Upper lobe of left lung (tissue), 6 donors: ENCODE measurements around the gene IBA57. TPM values are rescaled to one million over a fixed set of nuclear protein-coding genes. Genes with fewer than 3 reads are reported as not detected.

Experiments used
- ATAC-seq, 2 donors: fragments of 200-7000 bp; cut with Tn5 transposase; one replicate each; pipeline ENCODE4 v1.9.1; 2022; ENCODE audit warnings: mild to moderate bottlenecking in 2 of 2, moderate library complexity in 2 of 2; ENCODE audit not compliant: low FRiP score in 2 of 2
- DNase-seq, 2 donors: peaks; one replicate each; pipeline ENCODE4 v3.0.0-alpha.2; 2019 to 2020
- H3K27ac ChIP-seq, 4 donors: fragments of 200-600 bp; sonication (generic); one replicate each; pipeline ENCODE4 v1.5.1; 2016 to 2019
- H3K27me3 ChIP-seq, 4 donors: fragments of 200-600 bp; sonication (generic); one replicate each; pipeline ENCODE4 v1.5.1; 2017 to 2019
- H3K36me3 ChIP-seq, 4 donors: fragments of 200-600 bp; sonication (generic); one replicate each; pipeline ENCODE4 v1.5.1; 2016 to 2019
- H3K4me1 ChIP-seq, 4 donors: fragments of 200-600 bp; sonication (generic); one replicate each; pipeline ENCODE4 v1.5.1; 2018 to 2019
- H3K4me3 ChIP-seq, 4 donors: fragments of 200-600 bp; sonication (generic); one replicate each; pipeline ENCODE4 v1.5.1; 2017 to 2019; ENCODE audit warnings: mild to moderate bottlenecking in 2 of 4, moderate library complexity in 1 of 4
- H3K9me3 ChIP-seq, 4 donors: fragments of 200-600 bp; sonication (generic); one replicate each; pipeline ENCODE4 v1.5.1; 2018 to 2019
- CTCF ChIP-seq, 6 experiments: fragments of 450-650 bp in 4 of 6; fragments of 200-600 bp in 2 of 6; sonication (generic) in 2 of 6; IDR thresholded peaks; one replicate each; pipeline ENCODE4 v1.5.1; 2016 to 2019; ENCODE audit warnings: antibody characterized with exemption in 6 of 6
- EP300 ChIP-seq, 4 donors: sonication (generic); formaldehyde crosslinking; IDR thresholded peaks; one replicate each; pipeline ENCODE4 v1.5.1; 2017; ENCODE audit warnings: antibody characterized with exemption in 4 of 4, control low read depth in 2 of 4
- POLR2A ChIP-seq, 4 donors: fragments of 450-650 bp; IDR thresholded peaks; one replicate each; pipeline ENCODE4 v1.5.1; 2016 to 2017; ENCODE audit warnings: antibody characterized with exemption in 4 of 4, mild to moderate bottlenecking in 2 of 4
- POLR2AphosphoS5 ChIP-seq, 2 donors: sonication (generic); formaldehyde crosslinking; IDR thresholded peaks; one replicate each; pipeline ENCODE4 v1.5.1; 2017; ENCODE audit warnings: antibody characterized with exemption in 2 of 2
- WGBS, 2 donors: methylation state at CpG; one replicate each; pipeline ENCODE4 v1.1.5; 2017 to 2018; 5-methylcytosine and 5-hydroxymethylcytosine counted together
- total RNA-seq, 6 donors: library from RNA; depleted of rRNA in 4 of 6; stranded (reverse); fragments of >200 nt in 4 of 6; gene quantifications; one replicate each; pipeline versions ENCODE4 v1.1.0 to v1.2.1, GENCODE V29; 2016 to 2021
- donor health status: DM: no; HTN: no; CAD: no; lungs with moderate emphysema.
- donor health status: DM: no; HTN: yes; CAD: no; lungs with severe emphysema.

Gene IBA57
- total RNA-seq, 6 donors from 2014 or later = 6.1 to 19.3 (median 13.9) TPM

DNA sequence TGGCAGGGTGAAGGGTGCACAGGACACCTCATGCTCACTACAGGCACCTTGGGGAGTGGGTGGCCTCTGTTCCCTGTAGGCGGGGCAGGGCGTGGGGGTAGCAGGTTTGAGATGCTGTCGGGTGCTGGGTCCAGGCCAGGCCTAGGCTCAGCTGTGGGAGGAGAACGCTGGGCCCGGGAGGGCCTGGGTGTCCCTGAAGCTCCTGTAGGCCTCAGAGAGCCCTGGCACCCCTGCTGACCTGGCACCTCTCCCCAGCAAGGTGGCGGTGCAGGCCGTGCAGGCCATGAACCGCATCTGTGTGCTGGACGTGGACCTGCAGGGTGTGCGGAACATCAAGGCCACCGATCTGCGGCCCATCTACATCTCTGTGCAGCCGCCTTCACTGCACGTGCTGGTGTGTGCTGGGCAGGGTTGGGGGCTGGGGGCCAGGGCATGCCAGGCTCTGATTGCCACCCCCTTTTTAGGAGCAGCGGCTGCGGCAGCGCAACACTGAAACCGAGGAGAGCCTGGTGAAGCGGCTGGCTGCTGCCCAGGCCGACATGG, 18.4 kb upstream of the IBA57 start:
- Histone ChIP-seq H3K36me3 (peaks cover 0 to 59% (median 43%) of the 10 kb centered on the region in 4 donors), H3K27ac (peak overlapping the region in 2 of 4 donors; percentile 89 to 96), H3K9me3 (no peaks in the 10 kb centered on the region), H3K4me1 (peaks cover 69 to 95% (median 89%) of the 10 kb centered on the region in 4 donors), H3K4me3 (no peak overlapping the region), H3K27me3 (no peaks in the 10 kb centered on the region)
- peak in 1 of 2 donors; percentile 71 for DNase-seq
- 91 to 99% methylated on average over 12 to 13 of the region's 20 CpGs for WGBS, 2 donors
- no peak for TF ChIP-seq POLR2AphosphoS5 (IDR thresholded peaks at IDR 0.05)
- ATAC-seq = no peak

DNA sequence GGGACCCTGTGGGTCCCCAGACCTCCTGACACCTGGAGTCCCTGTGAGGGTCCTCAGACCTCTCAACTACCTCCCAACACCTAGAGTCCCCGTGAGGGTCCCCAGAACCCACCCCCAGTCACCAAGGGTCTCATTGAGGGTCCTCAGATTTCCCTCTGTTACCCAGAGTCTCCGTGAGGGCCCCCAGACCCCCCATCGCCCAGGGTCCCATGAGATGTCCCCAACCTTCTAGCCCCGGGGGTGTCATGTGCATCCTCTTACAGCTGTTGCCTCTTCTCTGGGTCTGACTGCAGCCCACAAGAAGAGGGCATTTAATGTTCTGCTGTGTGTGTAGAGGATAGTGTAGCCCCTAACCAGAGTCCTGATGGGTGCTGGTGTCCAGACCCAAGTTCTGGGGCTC, 17.8 kb upstream of the IBA57 start:
- H3K4me3 ChIP-seq = no peak overlapping the region
- H3K27me3 ChIP-seq = no peaks in the 10 kb centered on the region
- 83 to 95% methylated on average over 4 of the region's 4 CpGs for WGBS, 2 donors
- TF ChIP-seq EP300 (IDR thresholded peaks at IDR 0.05) (no peak), POLR2AphosphoS5 (IDR thresholded peaks at IDR 0.05) (no peak), CTCF (IDR thresholded peaks at IDR 0.05) (no peak)
- no peaks in the 10 kb centered on the region for H3K9me3 ChIP-seq
- H3K4me1 ChIP-seq = peaks cover 63 to 93% (median 85%) of the 10 kb centered on the region in 4 donors
- H3K27ac ChIP-seq = peak overlapping the region; percentile 80 to 96 (median 87)
- ATAC-seq (no peak), DNase-seq (no peak)
- H3K36me3 ChIP-seq = peaks cover 0 to 54% (median 40%) of the 10 kb centered on the region in 4 donors

DNA sequence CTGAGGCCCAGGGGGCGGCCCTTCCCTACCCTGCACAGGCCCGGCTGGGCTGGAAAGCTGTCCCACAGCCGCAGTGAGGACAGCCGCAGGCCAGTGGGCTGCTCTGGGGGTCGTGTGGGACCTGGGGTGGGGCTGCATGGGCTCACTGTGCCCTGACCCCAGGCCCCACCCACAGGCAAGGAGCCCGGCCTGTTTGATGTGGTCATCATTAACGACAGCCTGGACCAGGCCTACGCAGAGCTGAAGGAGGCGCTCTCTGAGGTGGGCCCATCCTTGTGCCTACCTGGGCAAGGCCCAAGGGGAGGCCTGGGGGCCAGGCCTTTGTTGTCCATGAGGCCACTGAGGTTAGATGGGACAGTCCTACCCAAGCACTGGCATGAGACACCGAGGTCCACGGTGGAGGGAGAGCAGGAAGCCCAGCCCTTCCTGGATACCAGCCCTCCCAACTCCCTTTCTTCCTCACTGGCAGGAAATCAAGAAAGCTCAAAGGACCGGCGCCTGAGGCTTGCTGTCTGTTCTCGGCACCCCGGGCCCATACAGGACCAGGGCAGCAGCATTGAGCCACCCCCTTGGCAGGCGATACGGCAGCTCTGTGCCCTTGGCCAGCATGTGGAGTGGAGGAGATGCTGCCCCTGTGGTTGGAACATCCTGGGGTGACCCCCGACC, 17.3 kb upstream of the IBA57 start:
- TF ChIP-seq EP300 (IDR thresholded peaks at IDR 0.05) = no peak
- TF ChIP-seq POLR2AphosphoS5 (IDR thresholded peaks at IDR 0.05) = no peak
- no peak for TF ChIP-seq CTCF (IDR thresholded peaks at IDR 0.05)
- TF ChIP-seq POLR2A (IDR thresholded peaks at IDR 0.05) = no peak
- H3K9me3 ChIP-seq = no peaks in the 10 kb centered on the region
- ATAC-seq = no peak
- peaks cover 0 to 50% (median 40%) of the 10 kb centered on the region in 4 donors for H3K36me3 ChIP-seq
- no peak overlapping the region for H3K4me3 ChIP-seq
- no peaks in the 10 kb centered on the region for H3K27me3 ChIP-seq
- DNase-seq = peak in 1 of 2 donors; percentile 58
- peak overlapping the region; percentile 80 to 96 (median 87) for H3K27ac ChIP-seq
- WGBS, 2 donors = 53 to 64% methylated on average over 13 of the region's 18 CpGs
- H3K4me1 ChIP-seq = peaks cover 58 to 87% (median 80%) of the 10 kb centered on the region in 4 donors

GRCh38 chr1:228148935-228149405, 16.6 kb upstream of the IBA57 start:
- Histone ChIP-seq H3K27ac (peak overlapping the region; percentile 80 to 96 (median 87)), H3K9me3 (no peaks in the 10 kb centered on the region), H3K36me3 (peaks cover 0 to 48% (median 40%) of the 10 kb centered on the region in 4 donors), H3K4me3 (peak overlapping the region in 1 of 4 donors; percentile 42), H3K27me3 (no peaks in the 10 kb centered on the region), H3K4me1 (peaks cover 51 to 81% (median 73%) of the 10 kb centered on the region in 4 donors)
- DNase-seq (peak in 1 of 2 donors; percentile 47), ATAC-seq (no peak)
- 28 to 57% methylated on average over 2 to 8 of the region's 8 CpGs for WGBS, 2 donors
- TF ChIP-seq POLR2A (IDR thresholded peaks at IDR 0.05) = no peak
- TF ChIP-seq EP300 (IDR thresholded peaks at IDR 0.05) = no peak
- TF ChIP-seq CTCF (IDR thresholded peaks at IDR 0.05) = no peak
- no peak for TF ChIP-seq POLR2AphosphoS5 (IDR thresholded peaks at IDR 0.05)

DNA sequence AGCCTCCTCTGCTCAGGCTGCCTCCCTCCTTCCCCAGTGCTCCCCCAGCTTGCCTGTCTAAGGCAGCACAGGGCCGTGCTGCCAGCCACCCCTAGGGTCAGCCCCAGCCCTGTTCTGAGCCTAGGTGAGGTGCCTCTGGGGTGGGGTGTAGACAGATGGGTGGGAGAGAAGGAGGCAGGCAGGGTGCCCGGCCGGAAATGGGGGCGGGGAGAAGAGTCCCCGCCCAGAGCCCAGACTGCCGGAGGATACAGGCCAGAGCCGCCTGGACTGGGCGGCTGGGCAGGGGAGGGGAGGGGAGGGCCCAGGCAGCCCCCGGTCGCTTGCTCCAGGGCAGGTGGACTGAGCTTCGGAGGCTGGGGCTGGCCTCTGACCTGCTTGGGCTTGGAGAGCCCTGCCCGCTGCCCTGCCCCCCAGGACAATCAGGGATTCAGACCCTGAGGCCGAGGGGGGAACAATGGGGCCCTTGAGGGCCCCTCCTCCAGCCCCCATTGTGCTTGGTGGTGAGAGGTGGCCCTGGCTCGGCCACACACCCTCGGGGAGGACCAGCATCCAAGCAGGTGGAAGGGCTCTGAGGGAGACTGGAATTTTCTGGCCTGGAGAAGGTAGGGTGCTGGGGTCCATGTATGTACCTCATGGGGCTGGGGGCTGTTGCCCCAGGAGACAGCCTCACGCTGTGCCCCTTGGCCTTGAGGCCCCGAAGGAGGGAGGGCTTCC, 16.0 kb upstream of the IBA57 start, which contains the start of gene GJC2:
Gene GJC2 (plus strand): TSS at position 525 of the 714 bp plus-strand sequence. CDS start 7,829 bp downstream, outside the sequence.
- Histone ChIP-seq H3K27ac (peak within 1 kb of the TSS; percentile 80 to 96 (median 87)), H3K27me3 (no peaks in the 10 kb centered on the region), H3K9me3 (no peaks in the 10 kb centered on the region), H3K4me1 (peaks cover 45 to 75% (median 68%) of the 10 kb centered on the region in 4 donors), H3K4me3 (peak within 1 kb of the TSS; percentile 8 to 42 (median 32)), H3K36me3 (peaks cover 0 to 50% (median 40%) of the 10 kb centered on the region in 4 donors)
- DNase-seq = peak in 1 of 2 donors; percentile 85
- 58 to 66% methylated on average over 11 to 16 of the region's 17 CpGs for WGBS, 2 donors
- ATAC-seq = peak; percentile 16 to 43
- TF ChIP-seq POLR2AphosphoS5 (IDR thresholded peaks at IDR 0.05) (peak in 1 of 2 donors; percentile 24), POLR2A (IDR thresholded peaks at IDR 0.05) (no peak)
